Progenitor cell of endocrine pancreas (in vitro differentiated cells): ENCODE results near the gene DIPK1A. TPM values are rescaled to one million over a fixed set of nuclear protein-coding genes. Genes with fewer than 3 reads are reported as not detected.

Experiments
- DNase-seq: peaks from one replicate; pipeline ENCODE4 v3.0.0; 2021; ENCODE audit warnings: low spot score; ENCODE audit not compliant: unreplicated experiment
- H3K27ac Mint-ChIP-seq: 2 replicates; pipeline ENCODE4 v1.8.0; 2021; ENCODE audit warnings: mild to moderate bottlenecking, moderate library complexity, mixed read lengths
- H3K27me3 Mint-ChIP-seq: 2 replicates; pipeline ENCODE4 v1.8.0; 2021; ENCODE audit warnings: mixed read lengths
- H3K36me3 Mint-ChIP-seq: 2 replicates; pipeline ENCODE4 v1.8.0; 2022; ENCODE audit warnings: mixed read lengths; ENCODE audit not compliant: insufficient read depth
- H3K4me1 Mint-ChIP-seq: 2 replicates; pipeline ENCODE4 v1.8.0; 2021; ENCODE audit warnings: low read depth, mixed read lengths
- H3K4me3 Mint-ChIP-seq: 2 replicates; pipeline ENCODE4 v1.8.0; 2021; ENCODE audit warnings: low read depth, mild to moderate bottlenecking, moderate library complexity, mixed read lengths
- H3K9me3 Mint-ChIP-seq: 2 replicates; pipeline ENCODE4 v1.8.0; 2021; ENCODE audit warnings: low read depth, mixed read lengths
- CTCF ChIP-seq: fragments of 200-600 bp; sonication (generic); IDR thresholded peaks from one replicate; pipeline ENCODE4 v1.5.0; 2021; ENCODE audit warnings: antibody characterized with exemption, mild to moderate bottlenecking; ENCODE audit not compliant: unreplicated experiment
- total RNA-seq: library from RNA; stranded (reverse); gene quantifications from 2 replicates; pipeline ENCODE4 v1.2.1, GENCODE V29; 2021

The DIPK1A gene
- total RNA-seq, 1 donor from 2014 or later: 6.9 TPM

- peak; percentile 11 for DNase-seq
- Mint-ChIP-seq H3K27me3 (no peaks in the 10 kb centered on the region), H3K9me3 (peaks cover 21% of the 10 kb centered on the region), H3K36me3 (peaks cover 10% of the 10 kb centered on the region), H3K4me3 (peak overlapping the region; percentile 8), H3K27ac (peak overlapping the region; percentile 88), H3K4me1 (peaks cover 11% of the 10 kb centered on the region)
- TF ChIP-seq CTCF: no peak
These were observed 74.3 kb downstream of the DIPK1A start for GRCh38 chr1:92886886-92887419.

GRCh38 chr1:92884195-92884594 lies 77.1 kb downstream of the DIPK1A start:
- no peak for TF ChIP-seq CTCF
- H3K9me3 Mint-ChIP-seq: peaks cover 8% of the 10 kb centered on the region
- peaks cover 13% of the 10 kb centered on the region for H3K4me1 Mint-ChIP-seq
- no peak overlapping the region for H3K4me3 Mint-ChIP-seq
- H3K27ac Mint-ChIP-seq: no peak overlapping the region
- H3K36me3 Mint-ChIP-seq: peaks cover 4% of the 10 kb centered on the region
- no peaks in the 10 kb centered on the region for H3K27me3 Mint-ChIP-seq
- DNase-seq: no peak

- Mint-ChIP-seq H3K9me3 (no peaks in the 10 kb centered on the region), H3K36me3 (peaks cover 2% of the 10 kb centered on the region), H3K27me3 (no peaks in the 10 kb centered on the region), H3K4me1 (peaks cover 13% of the 10 kb centered on the region), H3K27ac (no peak overlapping the region), H3K4me3 (no peak overlapping the region)
- no peak for TF ChIP-seq CTCF
- DNase-seq: no peak
These were observed 78.0 kb downstream of the DIPK1A start for GRCh38 chr1:92883297-92883696.

- Mint-ChIP-seq H3K4me3 (no peak overlapping the region), H3K36me3 (no peaks in the 10 kb centered on the region), H3K27ac (no peak overlapping the region), H3K4me1 (peaks cover 12% of the 10 kb centered on the region), H3K9me3 (no peaks in the 10 kb centered on the region), H3K27me3 (no peaks in the 10 kb centered on the region)
- no peak for DNase-seq
- no peak for TF ChIP-seq CTCF
These were observed 78.4 kb downstream of the DIPK1A start for GRCh38 chr1:92882819-92883218.

- Mint-ChIP-seq H3K4me3 (no peak overlapping the region), H3K27me3 (no peaks in the 10 kb centered on the region), H3K36me3 (no peaks in the 10 kb centered on the region), H3K27ac (no peak overlapping the region), H3K4me1 (peaks cover 6% of the 10 kb centered on the region), H3K9me3 (no peaks in the 10 kb centered on the region)
- no peak for TF ChIP-seq CTCF
- no peak for DNase-seq
These were observed 79.9 kb downstream of the DIPK1A start for GRCh38 chr1:92881391-92881790.
